Left forelimb (tissue), 1 donor: ENCODE data around the gene GABARAPL1.
"Not testable (repeated sequence)": the region's sequence is repeated elsewhere in the genome, so short reads cannot be mapped to it uniquely, and the experiment has no call there.

Experiments
- DNase-seq: peaks from one replicate; pipeline ENCODE4 v3.0.0-alpha.2; 2018; ENCODE audit warnings: low spot score

The GABARAPL1 gene

DNA sequence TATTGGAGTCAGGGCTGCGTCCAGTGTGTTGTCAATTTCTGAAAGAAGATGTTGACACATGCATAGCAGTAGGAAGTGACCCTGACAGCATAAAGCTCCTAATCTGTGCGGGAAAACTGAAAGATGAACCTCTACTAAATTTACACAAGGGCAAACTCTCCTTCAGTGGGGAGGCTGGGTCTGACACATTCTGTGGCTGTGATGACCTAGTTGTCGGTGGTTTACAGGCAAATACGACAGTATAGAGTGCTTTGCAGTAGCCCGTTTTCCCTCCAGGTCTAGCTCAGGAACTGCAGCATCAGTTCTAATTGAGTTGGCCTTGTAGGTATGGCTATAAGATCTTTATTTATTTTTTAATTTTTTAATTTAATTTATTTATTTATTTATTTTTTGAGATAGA lies 14.8 kb upstream of the GABARAPL1 start:
- DNase-seq: no peak

GRCh38 chr12:10204495-10204894 lies 8.2 kb upstream of the GABARAPL1 start:
- not testable (repeated sequence) for DNase-seq

- no peak for DNase-seq
Observed at GRCh38 chr12:10205220-10205807, 7.4 kb upstream of the GABARAPL1 start.

DNA sequence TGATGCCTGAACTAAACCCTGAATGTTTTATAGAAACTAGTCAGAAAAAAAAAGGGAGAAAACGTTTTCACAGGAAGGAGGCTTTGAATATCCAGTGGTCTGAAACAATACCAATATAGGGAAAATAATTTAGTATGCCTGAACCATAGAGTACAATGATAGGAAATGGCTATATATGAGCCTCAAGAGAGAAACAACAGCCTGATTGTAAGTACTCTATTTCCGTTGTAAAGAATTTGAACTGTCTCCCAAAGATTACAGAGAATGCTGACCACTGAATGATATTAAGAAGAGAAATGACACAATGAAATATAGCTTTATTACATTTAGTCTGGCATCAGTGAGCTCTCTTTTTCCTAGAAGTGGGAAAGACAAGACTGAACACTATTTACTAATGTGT lies 5.5 kb upstream of the GABARAPL1 start:
- DNase-seq: no peak

DNA sequence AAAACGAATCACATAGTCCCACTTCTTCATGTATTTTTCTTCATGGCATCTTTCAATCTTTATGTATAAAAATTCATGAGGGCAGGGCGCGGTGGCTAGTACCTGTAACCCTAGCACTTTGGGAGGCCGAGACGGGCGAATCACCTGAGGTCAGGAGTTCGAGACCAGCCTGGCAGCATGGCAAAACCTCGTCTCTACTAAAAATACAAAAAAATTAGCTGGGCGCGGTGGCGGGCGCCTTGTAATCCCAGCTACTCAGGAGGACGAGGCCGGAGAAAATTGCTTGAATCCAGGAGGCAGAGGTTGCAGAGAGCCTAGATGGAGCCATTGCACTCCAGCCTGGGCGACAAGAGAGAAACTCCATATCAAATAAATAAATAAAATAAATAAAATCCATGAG lies 2.5 kb upstream of the GABARAPL1 start:
- DNase-seq: no peak

- DNase-seq: no peak
Observed at GRCh38 chr12:10211101-10211939, 1.4 kb upstream of the GABARAPL1 start.

- peak; percentile 91 for DNase-seq
Observed at GRCh38 chr12:10211940-10212738, 538 bp upstream of the GABARAPL1 start.

DNA sequence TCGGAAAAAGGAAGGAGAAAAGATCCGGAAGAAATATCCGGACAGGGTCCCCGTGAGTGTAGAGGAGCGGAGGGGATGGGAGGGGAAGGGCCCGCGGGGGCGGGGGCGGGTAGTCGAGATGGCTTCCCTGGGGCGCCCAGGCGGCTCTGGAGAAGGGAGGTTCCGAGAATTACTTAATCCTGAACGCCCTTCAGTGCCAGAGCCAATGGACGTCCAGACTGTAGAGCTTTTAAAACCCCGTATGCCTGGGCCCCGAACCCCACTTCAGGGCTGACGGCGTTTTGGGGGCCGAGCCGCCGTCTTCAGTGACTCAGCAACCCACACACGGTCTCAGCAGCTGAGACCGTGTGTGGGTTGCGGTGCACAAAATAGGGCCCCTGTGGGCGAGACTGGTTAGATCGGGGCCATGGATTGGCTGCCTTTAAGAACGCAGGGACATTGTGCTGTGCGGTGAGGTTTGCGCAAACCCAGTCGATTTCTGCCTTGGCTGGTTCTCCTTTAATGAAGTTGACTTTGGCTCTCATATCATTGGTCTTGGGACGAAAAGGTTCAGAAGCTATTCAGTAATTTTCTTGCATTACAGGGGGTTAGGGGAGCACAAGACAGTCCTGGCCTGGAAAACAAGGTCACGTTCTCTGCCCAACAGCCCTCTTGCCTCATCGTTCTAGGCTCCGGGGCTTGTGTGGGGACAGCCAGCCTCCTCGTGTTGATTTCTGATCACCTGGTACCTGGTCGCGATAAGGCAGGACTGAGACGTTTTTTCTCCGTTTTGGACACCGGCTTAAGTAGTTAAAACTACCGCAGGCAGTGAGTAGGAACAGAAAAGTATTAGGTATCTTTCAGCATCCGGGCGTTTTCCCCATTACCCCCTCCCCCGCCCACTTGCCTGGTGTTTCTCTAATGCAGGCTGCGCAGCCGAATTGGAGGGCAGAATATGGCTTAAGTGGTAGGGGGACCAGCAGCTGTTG lies 775 bp downstream of the GABARAPL1 start:
- DNase-seq: peak; percentile 83

GRCh38 chr12:10214136-10214894 lies 1.6 kb downstream of the GABARAPL1 start:
- no peak for DNase-seq

- DNase-seq: no peak
Observed at GRCh38 chr12:10214895-10215267, 2.2 kb downstream of the GABARAPL1 start.

GRCh38 chr12:10215436-10215835 lies 2.8 kb downstream of the GABARAPL1 start:
- no peak for DNase-seq

DNA sequence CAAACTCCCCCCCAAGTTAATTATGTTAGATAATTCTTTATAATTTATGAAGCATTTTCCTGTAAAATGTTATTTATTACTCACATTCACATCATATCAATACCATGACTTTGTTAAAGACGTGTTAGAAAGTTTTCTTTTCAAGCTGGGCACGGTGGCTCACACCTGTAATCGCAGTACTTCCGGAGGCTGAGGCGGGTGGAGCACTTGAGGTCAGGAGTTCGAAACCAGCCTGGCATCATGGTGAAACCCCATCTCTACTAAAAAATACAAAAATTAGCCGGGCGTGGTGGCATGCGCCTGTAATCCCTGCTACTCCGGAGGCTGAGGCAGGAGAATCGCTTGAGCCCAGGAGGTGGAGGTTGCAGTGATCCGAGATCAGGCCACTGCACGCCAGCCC lies 3.3 kb downstream of the GABARAPL1 start:
- DNase-seq: not testable (repeated sequence)

GRCh38 chr12:10218021-10218420 lies 5.3 kb downstream of the GABARAPL1 start:
- no peak for DNase-seq

GRCh38 chr12:10220398-10221077 lies 7.9 kb downstream of the GABARAPL1 start:
- DNase-seq: no peak

DNA sequence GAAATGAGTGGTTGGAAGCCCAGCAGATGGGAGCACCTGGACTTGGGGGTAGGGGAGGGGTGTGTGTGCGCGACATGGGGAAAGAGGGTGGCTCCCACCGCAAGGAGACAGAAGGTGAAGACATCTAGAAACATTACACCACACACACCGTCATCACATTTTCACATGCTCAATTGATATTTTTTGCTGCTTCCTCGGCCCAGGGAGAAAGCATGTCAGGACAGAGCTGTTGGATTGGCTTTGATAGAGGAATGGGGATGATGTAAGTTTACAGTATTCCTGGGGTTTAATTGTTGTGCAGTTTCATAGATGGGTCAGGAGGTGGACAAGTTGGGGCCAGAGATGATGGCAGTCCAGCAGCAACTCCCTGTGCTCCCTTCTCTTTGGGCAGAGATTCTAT lies 9.2 kb downstream of the GABARAPL1 start:
- DNase-seq: no peak

DNA sequence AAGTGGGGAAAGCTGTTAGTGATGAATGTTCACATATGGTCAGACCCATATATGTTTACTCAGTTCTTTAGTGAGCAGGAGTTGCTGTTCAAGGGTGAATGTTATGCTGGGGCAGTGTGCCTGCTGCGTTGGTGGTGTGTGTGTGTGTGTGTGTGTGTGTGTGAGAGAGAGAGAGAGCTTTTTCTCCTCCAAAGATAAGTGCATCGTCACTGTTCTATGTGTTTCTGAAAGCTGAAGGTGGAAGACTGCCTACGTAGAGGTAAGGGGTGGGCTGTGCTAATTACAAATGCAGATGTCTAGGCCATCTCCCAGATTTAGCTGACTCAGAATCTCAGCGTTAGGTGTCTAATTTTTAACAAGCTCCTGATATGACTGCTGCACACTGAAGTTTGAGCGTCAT lies 10.5 kb downstream of the GABARAPL1 start:
- no peak for DNase-seq

DNA sequence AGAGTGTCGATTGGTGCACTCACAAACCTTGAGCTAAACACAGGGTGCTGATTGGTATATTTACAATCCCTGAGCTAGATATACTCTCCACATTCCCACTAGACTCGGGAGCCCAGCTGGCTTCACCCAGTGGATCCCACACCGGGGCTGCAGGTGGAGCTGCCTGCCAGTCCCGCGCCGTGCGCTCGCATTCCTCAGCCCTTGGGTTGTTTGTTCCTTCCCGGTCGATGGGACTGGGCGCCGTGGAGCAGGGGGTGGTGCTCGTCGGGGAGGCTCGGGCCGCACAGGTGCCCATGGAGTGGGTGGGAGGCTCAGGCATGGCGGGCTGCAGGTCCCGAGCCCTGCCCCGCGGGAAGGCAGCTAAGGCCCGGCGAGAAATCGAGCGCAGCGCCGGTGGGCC lies 12.7 kb downstream of the GABARAPL1 start:
- DNase-seq: not testable (repeated sequence)

- no peak for DNase-seq
Observed at GRCh38 chr12:10226086-10226485, 13.4 kb downstream of the GABARAPL1 start.

- no peak for DNase-seq
Observed at GRCh38 chr12:10226731-10227130, 14.1 kb downstream of the GABARAPL1 start.

DNA sequence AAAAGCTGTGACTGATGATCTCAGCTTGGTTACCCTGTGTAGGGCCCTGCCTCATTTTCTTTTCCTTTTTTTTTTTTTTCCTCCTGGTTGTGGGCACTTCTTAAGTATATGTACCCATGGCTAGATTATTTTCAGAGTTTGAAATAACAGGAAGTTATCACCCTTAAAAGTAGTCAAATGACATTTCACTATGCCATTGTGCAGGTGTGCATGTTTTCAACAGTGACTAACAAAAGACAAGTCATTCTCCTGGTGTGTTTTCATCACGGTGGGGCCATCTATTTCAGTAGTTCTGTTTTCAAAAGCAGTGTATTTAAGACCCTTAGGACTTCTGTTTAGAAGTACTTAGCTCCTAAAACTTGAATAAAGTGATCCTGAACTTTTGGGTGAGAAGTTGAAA lies 15.0 kb downstream of the GABARAPL1 start:
- DNase-seq: no peak
